Common myeloid progenitor, CD34-positive (primary cell): Measurements from ENCODE around the gene APOL3.
"Not testable (repeated sequence)": the region's sequence is repeated elsewhere in the genome, so short reads cannot be mapped to it uniquely, and the experiment has no call there.

Experiments
- CTCF ChIA-PET: fragments of 350-600 bp; sonication (Branson Sonifier 250); formaldehyde crosslinking; loops from one replicate; lab custom pipeline; 2021; ENCODE audit warnings: antibody characterized with exemption; lab: Charles Lee
- POLR2A ChIA-PET: fragments of 350-600 bp; sonication (Branson Sonifier 250); formaldehyde crosslinking; loops from one replicate; lab custom pipeline; 2021; ENCODE audit warnings: antibody characterized with exemption; lab: Charles Lee
- DNase-seq, 3 donors: peaks; one replicate each; pipeline versions ENCODE4 v3.0.0 to v3.0.0-alpha.2; 2013
- H3K27ac ChIP-seq, 2 experiments: 1 replicate in 1 of 2; 2 replicates in 1 of 2; pipeline ENCODE4 v1.7.0; 2013; ENCODE audit warnings: inconsistent platforms in 2 of 2, low read length in 2 of 2, mild to moderate bottlenecking in 2 of 2, low read depth in 1 of 2, moderate library complexity in 1 of 2; ENCODE audit not compliant: severe bottlenecking in 2 of 2, insufficient read depth in 1 of 2, poor library complexity in 1 of 2
- H3K27me3 ChIP-seq, 5 experiments: replicated peaks in 2 of 5; 1 replicate in 3 of 5; 2 replicates in 2 of 5; pipeline versions ENCODE4 v1.6.1 to v1.7.0; 2013; ENCODE audit warnings: low read length in 4 of 5, mild to moderate bottlenecking in 2 of 5, moderate library complexity in 2 of 5, inconsistent platforms in 1 of 5; ENCODE audit not compliant: insufficient read depth in 5 of 5, control insufficient read depth in 4 of 5
- H3K36me3 ChIP-seq, 4 experiments: 1 replicate in 2 of 4; 2 replicates in 2 of 4; pipeline versions ENCODE4 v1.6.1 to v1.7.0; 2013; ENCODE audit warnings: low read length in 3 of 4, control low read depth in 1 of 4, mild to moderate bottlenecking in 1 of 4; ENCODE audit not compliant: control insufficient read depth in 4 of 4, insufficient read depth in 4 of 4
- H3K4me1 ChIP-seq, 4 experiments: 1 replicate in 3 of 4; 2 replicates in 1 of 4; pipeline versions ENCODE4 v1.6.1 to v1.7.1; 2013; ENCODE audit warnings: low read length in 3 of 4, mild to moderate bottlenecking in 3 of 4, control low read depth in 1 of 4, inconsistent platforms in 1 of 4, moderate library complexity in 1 of 4; ENCODE audit not compliant: control insufficient read depth in 4 of 4, insufficient read depth in 4 of 4; ENCODE audit errors: control extremely low read depth in 1 of 4
- H3K4me3 ChIP-seq, 7 experiments: 1 replicate in 4 of 7; 2 replicates in 3 of 7; pipeline versions ENCODE4 v1.5.1 to v1.7.0; 2013; ENCODE audit warnings: mild to moderate bottlenecking in 7 of 7, low read length in 6 of 7, moderate library complexity in 6 of 7, inconsistent platforms in 2 of 7, low read depth in 2 of 7, control low read depth in 1 of 7; ENCODE audit not compliant: insufficient read depth in 4 of 7, control insufficient read depth in 1 of 7; ENCODE audit errors: extremely low read depth in 1 of 7
- H3K9me3 ChIP-seq, 5 experiments: 1 replicate in 4 of 5; 2 replicates in 1 of 5; pipeline versions ENCODE4 v1.6.1 to v1.7.1; 2013; ENCODE audit warnings: low read length in 4 of 5, mild to moderate bottlenecking in 2 of 5, inconsistent platforms in 1 of 5, low read depth in 1 of 5, moderate library complexity in 1 of 5; ENCODE audit not compliant: control insufficient read depth in 4 of 5, insufficient read depth in 2 of 5; ENCODE audit errors: control extremely low read depth in 1 of 5
- WGBS: methylation state at CpG from one replicate; pipeline ENCODE4 v1.1.5; 2013; ENCODE audit not compliant: insufficient coverage; 5-methylcytosine and 5-hydroxymethylcytosine counted together

Gene APOL3

GRCh38 chr22:36204632-36205015, 44.1 kb upstream of the APOL3 start:
- WGBS, result 96% methylated on average over 4 of the region's 6 CpGs
- Histone ChIP-seq H3K36me3 (no peaks in the 10 kb centered on the region), H3K4me3 (peak overlapping the region in 2 of 7 experiments; percentile 37 to 71), H3K9me3 (peaks cover 0 to 5% (median 0%) of the 10 kb centered on the region in 5 experiments), H3K27me3 (no peaks in the 10 kb centered on the region), H3K27ac (no peak overlapping the region), H3K4me1 (peaks cover 0 to 50% (median 19%) of the 10 kb centered on the region in 4 experiments)
- ChIA-PET CTCF (interaction anchor here (0.8 to 4.2 kb wide), 7 partner anchors 9 to 82 kb away, joined by 3 to 23 read pairs (median 4); no protein-coding TSS in a partner anchor), POLR2A (no interaction called here)
- DNase-seq, result peak in 1 of 3 donors; percentile 29

DNA sequence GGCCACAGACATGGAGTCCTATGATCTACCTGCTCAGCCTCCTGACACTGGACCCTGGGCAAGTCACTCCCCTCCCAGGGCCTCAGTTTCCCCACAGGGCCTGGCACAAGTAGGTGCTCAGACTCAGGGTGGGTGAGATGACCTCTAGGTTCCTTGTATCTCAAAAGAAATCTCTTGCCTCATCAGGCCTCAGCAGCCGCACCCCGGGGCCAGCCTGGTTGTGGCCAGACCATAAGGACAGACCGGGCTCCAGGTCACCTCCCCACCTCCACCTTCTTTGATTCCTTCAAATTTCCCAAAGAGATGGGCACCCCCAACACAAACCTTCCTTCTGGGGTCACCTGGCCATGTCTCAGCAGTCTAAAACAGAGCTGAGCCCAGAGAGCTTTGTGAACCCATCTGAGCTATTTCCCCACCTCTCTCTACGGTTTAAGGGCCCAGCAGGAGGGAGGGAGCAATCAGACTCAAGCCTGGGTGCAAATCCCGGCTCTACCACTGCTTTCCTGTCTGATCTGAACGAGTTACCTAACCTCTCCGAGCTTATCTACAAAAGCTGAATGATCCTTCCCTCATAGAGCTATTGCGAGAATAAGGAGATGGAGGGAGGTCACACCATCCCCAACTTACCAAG, 43.6 kb upstream of the APOL3 start:
- Histone ChIP-seq H3K27ac (no peak overlapping the region), H3K4me3 (peak overlapping the region in 2 of 7 experiments; percentile 37 to 71), H3K36me3 (no peaks in the 10 kb centered on the region), H3K9me3 (peaks cover 0 to 3% (median 0%) of the 10 kb centered on the region in 5 experiments), H3K27me3 (no peaks in the 10 kb centered on the region), H3K4me1 (peaks cover 0 to 54% (median 19%) of the 10 kb centered on the region in 4 experiments)
- 87% methylated on average over 6 of the region's 8 CpGs for WGBS
- CTCF ChIA-PET, result interaction anchor here (0.8 to 4.2 kb wide), 7 partner anchors 9 to 82 kb away, joined by 3 to 23 read pairs (median 4); no protein-coding TSS in a partner anchor
- POLR2A ChIA-PET, result no interaction called here
- DNase-seq, result no peak

GRCh38 chr22:36203441-36203840, 42.9 kb upstream of the APOL3 start:
- DNase-seq, H3K27ac ChIP-seq, H3K36me3 ChIP-seq, H3K4me3 ChIP-seq, POLR2A ChIA-PET, H3K9me3 ChIP-seq, H3K27me3 ChIP-seq: not testable (repeated sequence)
- peaks cover 0 to 60% (median 23%) of the 10 kb centered on the region in 4 experiments for H3K4me1 ChIP-seq
- WGBS, result 95% methylated on average over 4 of the region's 7 CpGs
- CTCF ChIA-PET, result interaction anchor here (0.8 to 4.2 kb wide), 6 partner anchors 10 to 83 kb away, joined by 3 to 23 read pairs (median 8); partner anchors contain the start of gene APOL2

GRCh38 chr22:36202906-36203305, 42.4 kb upstream of the APOL3 start:
- POLR2A ChIA-PET, H3K36me3 ChIP-seq, H3K27ac ChIP-seq, H3K27me3 ChIP-seq, H3K9me3 ChIP-seq, H3K4me3 ChIP-seq: not testable (repeated sequence)
- peaks cover 0 to 66% (median 27%) of the 10 kb centered on the region in 4 experiments for H3K4me1 ChIP-seq
- CTCF ChIA-PET, result interaction anchor here (0.8 to 4.2 kb wide), 6 partner anchors 11 to 83 kb away, joined by 3 to 23 read pairs (median 8); partner anchors contain the start of gene APOL2
- DNase-seq, result peak; percentile 41 to 71 (median 69)
- 80% methylated on average over 6 of the region's 8 CpGs for WGBS

- Histone ChIP-seq H3K36me3 (no peaks in the 10 kb centered on the region), H3K4me3 (peak within 1 kb of the TSS in 3 of 7 experiments; percentile 55 to 63 (median 58)), H3K27me3 (no peaks in the 10 kb centered on the region), H3K9me3 (no peaks in the 10 kb centered on the region), H3K27ac (peak within 1 kb of the TSS in 1 of 2 experiments; percentile 37), H3K4me1 (peaks cover 4 to 70% (median 38%) of the 10 kb centered on the region in 4 experiments)
- DNase-seq, result peak in 2 of 3 donors; percentile 33 to 53
- WGBS, result 14% methylated on average over 11 of the region's 13 CpGs
- ChIA-PET CTCF (interaction anchor here (1.1 to 4.2 kb wide), 5 partner anchors 9 to 84 kb away, joined by 3 to 23 read pairs (median 10); no protein-coding TSS in a partner anchor), POLR2A (no interaction called here)
Observed at GRCh38 chr22:36201630-36202319, 41.2 kb upstream of the APOL3 start, which contains the start of gene APOL4. Gene APOL4, minus strand, starts transcription at chr22:36201809. Its CDS starts 75 bp downstream, at chr22:36201734.

DNA sequence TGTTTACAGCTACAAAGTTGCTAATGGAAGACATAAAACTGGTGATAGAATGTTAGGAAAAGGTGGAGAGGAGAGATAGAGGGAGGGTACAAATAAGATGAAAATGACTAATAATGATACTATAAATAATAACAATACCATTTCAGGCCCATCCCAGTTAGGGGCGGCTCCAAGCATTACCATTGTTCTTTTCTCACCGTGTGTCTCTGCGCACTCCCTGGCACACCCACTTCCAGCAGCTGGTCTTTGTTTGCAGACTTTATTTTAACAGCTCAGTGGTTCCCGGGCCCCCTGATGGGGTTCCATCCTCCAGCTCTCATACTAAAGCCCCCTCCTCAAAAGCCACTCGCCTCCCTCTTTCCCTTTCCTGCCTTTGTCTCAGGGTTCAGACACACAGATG, 40.5 kb upstream of the APOL3 start:
- DNase-seq, H3K36me3 ChIP-seq, H3K9me3 ChIP-seq, POLR2A ChIA-PET, H3K27me3 ChIP-seq: not testable (repeated sequence)
- Histone ChIP-seq H3K27ac (peak overlapping the region in 1 of 2 experiments; percentile 37), H3K4me1 (peaks cover 4 to 69% (median 39%) of the 10 kb centered on the region in 4 experiments), H3K4me3 (peak overlapping the region in 2 of 7 experiments; percentile 55 to 58)
- no CpG with 5 or more reads among the region's 5 CpGs for WGBS
- CTCF ChIA-PET, result interaction anchor here (0.7 kb wide), 1 partner anchor 17 kb away, joined by 3 read pairs; no protein-coding TSS in a partner anchor
